GM19455 (cell line): ENCODE measurements around the gene ADCY10.
"Not testable (repeated sequence)": the region's sequence is repeated elsewhere in the genome, so short reads cannot be mapped to it uniquely, and the experiment has no call there.

ENCODE experiments used
- ATAC-seq: cut with Tn5 transposase; IDR thresholded peaks from one replicate; pipeline ENCODE4 v1.9.1; 2021; ENCODE audit not compliant: unreplicated experiment

ADCY10 gene

GRCh38 chr1:167913895-167914496, at the start of gene ADCY10:
ADCY10 (minus strand) TSS chr1:167914134; CDS start chr1:167905140, 8,994 bp downstream.
- ATAC-seq: no peak

GRCh38 chr1:167957710-167958109, 43.8 kb upstream of the ADCY10 start:
- ATAC-seq: no peak

GRCh38 chr1:167955915-167956314, 42.0 kb upstream of the ADCY10 start:
- ATAC-seq: no peak

GRCh38 chr1:167950569-167950968, 36.6 kb upstream of the ADCY10 start:
- ATAC-seq: no peak

- no peak for ATAC-seq
Observed at GRCh38 chr1:167949785-167950184, 35.9 kb upstream of the ADCY10 start.

GRCh38 chr1:167947733-167948132, 33.8 kb upstream of the ADCY10 start:
- no peak for ATAC-seq

- ATAC-seq: no peak
Observed at GRCh38 chr1:167943541-167943940, 29.6 kb upstream of the ADCY10 start.

GRCh38 chr1:167940264-167940663, 26.3 kb upstream of the ADCY10 start:
- ATAC-seq: no peak

- no peak for ATAC-seq
Observed at GRCh38 chr1:167938080-167938636, 24.2 kb upstream of the ADCY10 start.

- ATAC-seq: no peak
Observed at GRCh38 chr1:167937709-167938010, 23.7 kb upstream of the ADCY10 start.

GRCh38 chr1:167936930-167937708, 23.2 kb upstream of the ADCY10 start, which contains the start of gene MPC2:
MPC2 (minus strand) TSS chr1:167937072; CDS start chr1:167935841, 1,231 bp downstream.
- peak; percentile 14 for ATAC-seq

- ATAC-seq: peak; percentile 79
Observed at GRCh38 chr1:167936068-167936929, 22.4 kb upstream of the ADCY10 start, which contains the start of gene DCAF6. DCAF6 (plus strand) TSS chr1:167936683; CDS start chr1:167936912, 229 bp downstream.

GRCh38 chr1:167935216-167936067, 21.5 kb upstream of the ADCY10 start:
- ATAC-seq: peak; percentile 12

GRCh38 chr1:167934426-167935215, 20.7 kb upstream of the ADCY10 start:
- ATAC-seq: no peak

GRCh38 chr1:167933788-167934187, 19.9 kb upstream of the ADCY10 start:
- no peak for ATAC-seq

- no peak for ATAC-seq
Observed at GRCh38 chr1:167929725-167930124, 15.8 kb upstream of the ADCY10 start.

- not testable (repeated sequence) for ATAC-seq
Observed at GRCh38 chr1:167928919-167929318, 15.0 kb upstream of the ADCY10 start.

GRCh38 chr1:167928457-167928852, 14.5 kb upstream of the ADCY10 start:
- no peak for ATAC-seq

GRCh38 chr1:167927046-167927754, 13.3 kb upstream of the ADCY10 start:
- no peak for ATAC-seq
